ENCODE measurements around the gene SGMS1. TPM values are rescaled to one million over a fixed set of nuclear protein-coding genes. Genes with fewer than 3 reads are reported as not detected.

SGMS1 gene
- total RNA-seq, 1 donor from 2014 or later, result 25.6 TPM

DNA sequence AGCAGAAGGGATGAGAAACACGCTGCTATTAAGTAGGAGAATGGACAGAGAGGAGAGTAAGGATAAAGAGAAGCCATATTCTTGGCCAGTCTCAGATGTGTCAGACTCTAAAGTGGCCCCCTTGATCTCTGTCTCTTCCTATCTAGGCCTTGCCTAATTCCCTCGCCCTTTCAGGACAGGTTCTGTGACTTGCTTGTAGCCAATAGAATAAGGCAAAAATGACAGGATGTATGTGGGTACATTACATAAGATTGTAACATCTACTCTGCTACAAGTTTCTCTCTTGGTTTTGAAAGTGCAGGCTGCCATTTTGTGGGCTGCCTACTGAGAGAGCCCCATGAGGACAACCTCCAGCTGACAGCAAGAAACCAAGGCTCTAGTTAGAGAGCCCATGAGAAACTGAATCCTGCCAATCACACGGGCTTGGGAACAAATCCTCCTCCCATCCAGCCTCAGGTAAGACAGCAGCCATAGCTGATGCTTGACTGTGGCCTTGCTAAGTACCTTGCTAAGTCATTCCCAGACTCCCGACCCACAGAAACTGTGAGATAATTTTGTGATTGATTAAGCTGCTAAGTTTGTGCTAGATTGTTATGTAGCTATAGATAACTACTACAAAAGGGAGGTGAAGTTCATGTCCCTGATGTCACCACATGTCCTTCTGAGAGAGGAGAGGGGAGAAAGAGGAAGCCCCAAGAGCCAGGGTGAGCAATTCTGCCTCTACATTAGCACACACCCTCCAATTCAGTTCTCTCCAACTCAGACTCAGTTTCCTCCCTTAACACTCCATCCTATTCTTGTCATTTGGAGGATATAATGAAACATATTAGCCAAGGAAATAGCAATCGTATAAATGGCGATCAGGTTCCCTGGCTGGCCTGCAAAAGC, 185.5 kb downstream of the SGMS1 start:
- Histone ChIP-seq H3K4me3 (ENCODE audit: insufficient read depth, low read depth, low read length) (no peak overlapping the region), H3K27ac (ENCODE audit: low read depth, low read length) (no peak overlapping the region), H3K27me3 (ENCODE audit: insufficient read depth, low read length) (no peaks in the 10 kb centered on the region), H3K36me3 (ENCODE audit: insufficient read depth, low read length) (no peaks in the 10 kb centered on the region), H3K9ac (ENCODE audit: low read length) (no peak overlapping the region), H3K4me2 (ENCODE audit: low read length) (no peak overlapping the region), H4K20me1 (ENCODE audit: insufficient read depth, low read length) (no peaks in the 10 kb centered on the region), H3K9me3 (ENCODE audit: insufficient read depth, low read depth, low read length) (no peaks in the 10 kb centered on the region), H3K4me1 (ENCODE audit: insufficient read depth, low read length) (no peaks in the 10 kb centered on the region), H2AFZ (ENCODE audit: low read depth, low read length) (no peak overlapping the region), H3K79me2 (ENCODE audit: insufficient read depth, low read length) (no peaks in the 10 kb centered on the region)
- no peak for DNase-seq (ENCODE audit: low read depth)
- FAIRE-seq, result no peak
- no peak overlapping the region for H3K27ac Mint-ChIP-seq (ENCODE audit: unreplicated experiment)
- H3K4me3 Mint-ChIP-seq (ENCODE audit: unreplicated experiment), result no peak overlapping the region
- H3K9me3 Mint-ChIP-seq (ENCODE audit: unreplicated experiment), result no peaks in the 10 kb centered on the region
- H3K4me1 Mint-ChIP-seq (ENCODE audit: low read depth, unreplicated experiment), result peaks cover 3% of the 10 kb centered on the region
- no peaks in the 10 kb centered on the region for H3K36me3 Mint-ChIP-seq (ENCODE audit: low read depth, unreplicated experiment)
- TF ChIP-seq EZH2 (IDR thresholded peaks at IDR 0.05; ENCODE audit: insufficient read depth, low read length), result no peak
- no peak for TF ChIP-seq CTCF (IDR thresholded peaks at IDR 0.05; ENCODE audit: insufficient read depth, low read depth, low read length)
- H3K27me3 Mint-ChIP-seq (ENCODE audit: low read depth, unreplicated experiment), result no peaks in the 10 kb centered on the region

GRCh38 chr10:50437248-50437647, 186.5 kb downstream of the SGMS1 start:
- FAIRE-seq (no peak), DNase-seq (ENCODE audit: low read depth) (no peak)
- no peak overlapping the region for H2AFZ ChIP-seq (ENCODE audit: low read depth, low read length)
- H3K9me3 ChIP-seq (ENCODE audit: insufficient read depth, low read depth, low read length), result no peaks in the 10 kb centered on the region
- H3K27me3 Mint-ChIP-seq (ENCODE audit: low read depth, unreplicated experiment), result no peaks in the 10 kb centered on the region
- no peaks in the 10 kb centered on the region for H4K20me1 ChIP-seq (ENCODE audit: insufficient read depth, low read length)
- peaks cover 3% of the 10 kb centered on the region for H3K4me1 Mint-ChIP-seq (ENCODE audit: low read depth, unreplicated experiment)
- no peak overlapping the region for H3K4me3 Mint-ChIP-seq (ENCODE audit: unreplicated experiment)
- TF ChIP-seq CTCF (IDR thresholded peaks at IDR 0.05; ENCODE audit: insufficient read depth, low read depth, low read length), result no peak
- no peak for TF ChIP-seq EZH2 (IDR thresholded peaks at IDR 0.05; ENCODE audit: insufficient read depth, low read length)
- H3K4me2 ChIP-seq (ENCODE audit: low read length), result no peak overlapping the region
- H3K27me3 ChIP-seq (ENCODE audit: insufficient read depth, low read length), result no peaks in the 10 kb centered on the region
- H3K27ac ChIP-seq (ENCODE audit: low read depth, low read length), result no peak overlapping the region
- no peaks in the 10 kb centered on the region for H3K36me3 Mint-ChIP-seq (ENCODE audit: low read depth, unreplicated experiment)
- H3K4me3 ChIP-seq (ENCODE audit: insufficient read depth, low read depth, low read length), result no peak overlapping the region
- no peak overlapping the region for H3K9ac ChIP-seq (ENCODE audit: low read length)
- H3K27ac Mint-ChIP-seq (ENCODE audit: unreplicated experiment), result peak overlapping the region; percentile 10
- no peaks in the 10 kb centered on the region for H3K9me3 Mint-ChIP-seq (ENCODE audit: unreplicated experiment)
- H3K36me3 ChIP-seq (ENCODE audit: insufficient read depth, low read length), result no peaks in the 10 kb centered on the region
- H3K4me1 ChIP-seq (ENCODE audit: insufficient read depth, low read length), result no peaks in the 10 kb centered on the region
- H3K79me2 ChIP-seq (ENCODE audit: insufficient read depth, low read length), result no peaks in the 10 kb centered on the region

- Histone ChIP-seq H3K27me3 (ENCODE audit: insufficient read depth, low read length) (no peaks in the 10 kb centered on the region), H3K9me3 (ENCODE audit: insufficient read depth, low read depth, low read length) (no peaks in the 10 kb centered on the region), H3K36me3 (ENCODE audit: insufficient read depth, low read length) (no peaks in the 10 kb centered on the region), H3K4me2 (ENCODE audit: low read length) (no peak overlapping the region), H3K79me2 (ENCODE audit: insufficient read depth, low read length) (no peaks in the 10 kb centered on the region), H3K4me1 (ENCODE audit: insufficient read depth, low read length) (peaks cover under 1% of the 10 kb centered on the region), H2AFZ (ENCODE audit: low read depth, low read length) (no peak overlapping the region), H3K27ac (ENCODE audit: low read depth, low read length) (no peak overlapping the region), H4K20me1 (ENCODE audit: insufficient read depth, low read length) (no peaks in the 10 kb centered on the region), H3K9ac (ENCODE audit: low read length) (no peak overlapping the region), H3K4me3 (ENCODE audit: insufficient read depth, low read depth, low read length) (no peak overlapping the region)
- no peaks in the 10 kb centered on the region for H3K36me3 Mint-ChIP-seq (ENCODE audit: low read depth, unreplicated experiment)
- no peaks in the 10 kb centered on the region for H3K27me3 Mint-ChIP-seq (ENCODE audit: low read depth, unreplicated experiment)
- TF ChIP-seq CTCF (IDR thresholded peaks at IDR 0.05; ENCODE audit: insufficient read depth, low read depth, low read length), result no peak
- TF ChIP-seq EZH2 (IDR thresholded peaks at IDR 0.05; ENCODE audit: insufficient read depth, low read length), result no peak
- FAIRE-seq (no peak), DNase-seq (ENCODE audit: low read depth) (no peak)
- H3K4me3 Mint-ChIP-seq (ENCODE audit: unreplicated experiment), result no peak overlapping the region
- H3K27ac Mint-ChIP-seq (ENCODE audit: unreplicated experiment), result no peak overlapping the region
- no peaks in the 10 kb centered on the region for H3K9me3 Mint-ChIP-seq (ENCODE audit: unreplicated experiment)
- peaks cover 3% of the 10 kb centered on the region for H3K4me1 Mint-ChIP-seq (ENCODE audit: low read depth, unreplicated experiment)
Measured at GRCh38 chr10:50436805-50437204, 187.0 kb downstream of the SGMS1 start.
